ENCODE measurements around the gene PTCRA.

GRCh38 chr6:42879372-42880239, 36.2 kb upstream of the PTCRA start, which contains the start of gene RPL7L1:
- TF ChIP-seq, protein P1, sequence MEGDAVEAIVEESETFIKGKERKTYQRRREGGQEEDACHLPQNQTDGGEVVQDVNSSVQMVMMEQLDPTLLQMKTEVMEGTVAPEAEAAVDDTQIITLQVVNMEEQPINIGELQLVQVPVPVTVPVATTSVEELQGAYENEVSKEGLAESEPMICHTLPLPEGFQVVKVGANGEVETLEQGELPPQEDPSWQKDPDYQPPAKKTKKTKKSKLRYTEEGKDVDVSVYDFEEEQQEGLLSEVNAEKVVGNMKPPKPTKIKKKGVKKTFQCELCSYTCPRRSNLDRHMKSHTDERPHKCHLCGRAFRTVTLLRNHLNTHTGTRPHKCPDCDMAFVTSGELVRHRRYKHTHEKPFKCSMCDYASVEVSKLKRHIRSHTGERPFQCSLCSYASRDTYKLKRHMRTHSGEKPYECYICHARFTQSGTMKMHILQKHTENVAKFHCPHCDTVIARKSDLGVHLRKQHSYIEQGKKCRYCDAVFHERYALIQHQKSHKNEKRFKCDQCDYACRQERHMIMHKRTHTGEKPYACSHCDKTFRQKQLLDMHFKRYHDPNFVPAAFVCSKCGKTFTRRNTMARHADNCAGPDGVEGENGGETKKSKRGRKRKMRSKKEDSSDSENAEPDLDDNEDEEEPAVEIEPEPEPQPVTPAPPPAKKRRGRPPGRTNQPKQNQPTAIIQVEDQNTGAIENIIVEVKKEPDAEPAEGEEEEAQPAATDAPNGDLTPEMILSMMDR (conservative IDR thresholded peaks at IDR 0.05; ENCODE audit: low read length): no peak
- TF ChIP-seq EZH2phosphoT487 (IDR thresholded peaks at IDR 0.05; ENCODE audit: borderline replicate concordance): no peak

All from Loucy (cell line).